ENCODE data around the gene HSD17B12. TPM values are rescaled to one million over a fixed set of nuclear protein-coding genes. Genes with fewer than 3 reads are reported as not detected.

The HSD17B12 gene
- total and polyA plus RNA-seq, 2 of the 13 experiments (the other 11 are each of a cell fraction or from before 2014, with no cell fraction given) = 50.3 to 117 TPM

- TF ChIP-seq POLR2AphosphoS5 (IDR thresholded peaks at IDR 0.05; ENCODE audit: low read depth, low read length) (peak; percentile 58), NFE2L1 (CRISPR knock-in tag; IDR thresholded peaks at IDR 0.05; ENCODE audit: borderline replicate concordance) (no peak), ZNF326 (CRISPR knock-in tag; IDR thresholded peaks at IDR 0.05; ENCODE audit: borderline replicate concordance) (no peak), NAIF1 (CRISPR knock-in tag; IDR thresholded peaks at IDR 0.05; ENCODE audit: borderline replicate concordance) (no peak), NCOR1 (IDR thresholded peaks at IDR 0.05; ENCODE audit: borderline replicate concordance, low read length) (no peak), DBP (CRISPR knock-in tag; IDR thresholded peaks at IDR 0.05; ENCODE audit: not compliant biosample characterization) (no peak), DMAP1 (CRISPR knock-in tag; IDR thresholded peaks at IDR 0.05) (peak; percentile 82), AHDC1 (CRISPR knock-in tag; IDR thresholded peaks at IDR 0.05; ENCODE audit: borderline replicate concordance) (0 out of 2 replicates have a peak, but pooled peaks have one; percentile 42), ZNF264 (CRISPR knock-in tag; IDR thresholded peaks at IDR 0.05) (no peak), SP5 (CRISPR knock-in tag; IDR thresholded peaks at IDR 0.05; ENCODE audit: borderline replicate concordance, low read depth) (no peak), SRSF9 (IDR thresholded peaks at IDR 0.05; ENCODE audit: borderline replicate concordance, insufficient read depth, low read depth, low read length, poor library complexity, severe bottlenecking) (no peak), THAP7 (CRISPR knock-in tag; IDR thresholded peaks at IDR 0.05) (peak; percentile 81; the same call in 1 of the 2 replicates), RFX5 (IDR thresholded peaks at IDR 0.05; ENCODE audit: low read depth, low read length) (peak; percentile 40; the same call in 1 of the 2 replicates), BHLHE40 (IDR thresholded peaks at IDR 0.05; ENCODE audit: low read length) (no peak), GLI4 (CRISPR knock-in tag; IDR thresholded peaks at IDR 0.05; ENCODE audit: borderline replicate concordance) (peak; percentile 39; the same call in 1 of the 2 replicates), HOXD1 (CRISPR knock-in tag; IDR thresholded peaks at IDR 0.05) (no peak), PRPF4 (IDR thresholded peaks at IDR 0.05; ENCODE audit: low read depth, low read length, poor library complexity, severe bottlenecking) (peak; percentile 49), ZNF841 (CRISPR knock-in tag; IDR thresholded peaks at IDR 0.05; ENCODE audit: borderline replicate concordance) (0 out of 2 replicates have a peak, but pooled peaks have one; percentile 36), RAD51 (IDR thresholded peaks at IDR 0.05; ENCODE audit: borderline replicate concordance) (no peak), GPN1 (CRISPR knock-in tag; IDR thresholded peaks at IDR 0.05; ENCODE audit: borderline replicate concordance) (no peak; the same call in 1 of the 2 replicates), KDM5B (CRISPR knock-in tag; IDR thresholded peaks at IDR 0.05; ENCODE audit: borderline replicate concordance) (peak; percentile 73; the same call in 1 of the 2 replicates), ZSCAN5A (CRISPR knock-in tag; IDR thresholded peaks at IDR 0.05; ENCODE audit: borderline replicate concordance) (peak; percentile 96)
Measured at GRCh38 chr11:43880640-43881159, 200.2 kb downstream of the HSD17B12 start, which contains the start of gene ALKBH3 (continued).
